ENCODE measurements around the gene MGAT5B. TPM values are rescaled to one million over a fixed set of nuclear protein-coding genes. Genes with fewer than 3 reads are reported as not detected.
"Not testable (repeated sequence)": the region's sequence is repeated elsewhere in the genome, so short reads cannot be mapped to it uniquely, and the experiment has no call there.

MGAT5B gene
- total RNA-seq, 2 donors from 2014 or later = 0.36 to 0.46 TPM

DNA sequence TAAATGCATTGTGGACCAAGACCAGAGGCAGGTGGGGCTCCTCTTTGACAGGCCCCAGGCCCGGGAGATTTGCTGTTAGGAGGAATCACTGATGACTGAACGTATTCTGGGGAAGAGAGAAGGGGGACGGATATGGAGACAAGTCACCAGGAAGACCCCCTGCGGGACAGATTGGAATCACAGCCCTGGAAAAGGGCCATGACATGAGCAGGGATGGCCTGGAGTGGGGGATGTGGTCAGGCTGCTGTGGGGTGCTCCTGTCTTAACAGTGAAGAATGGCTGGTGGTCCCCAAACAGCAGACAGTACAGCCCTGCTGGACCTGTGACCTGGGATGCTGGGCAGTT lies 23.7 kb upstream of the MGAT5B start:
- intact Hi-C loops (cut with DNase I, micrococcal nuclease) = no loop called here
- DNase-seq (no peak), ATAC-seq (no peak)

- ATAC-seq (no peak), DNase-seq (no peak)
- intact Hi-C loops (cut with DNase I, micrococcal nuclease) = no loop called here
Observed at GRCh38 chr17:76844846-76845245, 23.4 kb upstream of the MGAT5B start.

GRCh38 chr17:76845541-76846017 lies 22.6 kb upstream of the MGAT5B start:
- no peak for DNase-seq
- intact Hi-C loops (cut with DNase I, micrococcal nuclease) = no loop called here
- ATAC-seq = no peak

DNA sequence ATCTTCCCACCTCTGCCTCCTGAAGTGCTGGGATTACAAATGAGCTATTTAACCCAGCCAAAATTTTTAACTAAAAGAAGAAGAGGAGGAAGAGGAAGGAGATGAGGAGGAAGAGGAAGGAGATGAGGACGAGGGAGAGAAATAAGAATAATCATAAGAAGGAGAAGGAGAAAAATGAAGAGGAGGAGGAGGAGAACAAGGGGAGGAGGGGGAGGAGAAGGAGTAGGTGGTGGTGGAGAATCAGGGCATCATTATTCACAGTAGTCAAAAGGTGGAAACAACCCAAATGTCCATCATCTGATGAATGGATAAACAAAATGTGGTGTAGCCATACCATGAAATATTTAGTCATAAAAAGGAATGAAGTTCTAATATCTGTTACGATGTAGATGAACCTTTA lies 21.2 kb upstream of the MGAT5B start:
- DNase-seq (no peak), ATAC-seq (no peak)
- intact Hi-C loops (cut with DNase I, micrococcal nuclease) = no loop called here

DNA sequence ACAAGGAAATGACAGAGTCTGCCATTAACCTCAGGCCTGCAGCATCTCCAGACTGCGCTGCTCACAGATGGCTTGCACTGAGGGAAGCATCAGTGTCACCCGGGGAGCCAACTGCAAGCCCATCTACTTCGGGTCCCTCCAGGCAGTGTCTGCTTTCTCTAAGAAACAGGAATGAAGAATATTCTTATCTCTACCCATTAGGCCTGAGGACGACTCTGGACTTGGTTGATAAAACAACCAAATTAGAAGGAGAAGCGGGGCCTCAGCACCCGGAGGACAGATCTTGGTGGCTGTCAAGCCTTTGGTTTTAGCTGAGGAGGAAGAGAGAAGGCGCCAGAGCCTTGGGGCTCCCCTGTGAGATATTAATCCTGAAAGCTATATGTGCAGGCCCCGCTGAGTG lies 19.5 kb upstream of the MGAT5B start:
- intact Hi-C loops (cut with DNase I, micrococcal nuclease) = no loop called here
- ATAC-seq = no peak

DNA sequence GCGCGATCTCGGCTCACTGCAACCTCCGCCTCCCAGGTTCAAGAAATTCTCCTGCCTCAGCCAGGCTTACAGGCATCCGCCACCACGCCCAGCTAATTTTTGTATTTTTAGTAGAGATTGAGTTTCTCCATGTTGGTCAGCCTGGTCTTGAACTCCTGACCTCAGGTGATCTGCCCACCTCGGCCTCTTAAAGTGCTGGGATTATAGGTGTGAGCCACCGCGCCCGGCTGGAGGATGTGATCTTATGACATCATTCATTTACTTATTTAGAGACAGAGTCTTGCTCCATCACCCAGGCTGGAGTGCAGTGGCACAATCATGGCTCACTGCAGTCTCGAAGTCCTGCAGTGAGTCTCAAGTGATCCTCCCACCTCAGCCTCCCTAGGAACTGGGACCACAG lies 19.0 kb upstream of the MGAT5B start:
- intact Hi-C loops (cut with DNase I, micrococcal nuclease); DNase-seq; ATAC-seq: not testable (repeated sequence)

More for the DNA sequence above, 19.5 kb upstream of the MGAT5B start:
- DNase-seq = no peak

GRCh38 chr17:76852843-76853242 lies 15.4 kb upstream of the MGAT5B start:
- intact Hi-C loops (cut with DNase I, micrococcal nuclease) = no loop called here
- no peak for ATAC-seq
- DNase-seq = no peak

DNA sequence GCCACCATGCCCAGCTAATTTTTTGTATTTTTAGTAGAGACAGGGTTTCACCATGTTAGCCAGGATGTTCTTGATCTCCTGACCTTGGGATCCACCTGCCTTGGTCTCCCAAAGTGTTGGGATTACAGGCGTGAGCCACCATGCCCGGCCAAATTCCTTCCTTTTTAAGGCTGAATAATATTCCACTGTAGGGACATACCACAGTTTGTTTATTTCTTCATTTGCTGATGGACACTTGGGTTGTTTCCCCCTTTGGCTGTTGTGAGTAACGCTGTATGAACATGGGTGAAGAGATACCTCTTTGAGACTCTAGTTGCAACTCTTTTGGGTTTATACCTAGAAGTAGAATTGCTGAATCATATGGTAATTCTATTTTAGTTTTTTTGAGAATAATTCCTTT lies 13.1 kb upstream of the MGAT5B start:
- DNase-seq (no peak), ATAC-seq (no peak)
- intact Hi-C loops (cut with DNase I, micrococcal nuclease) = no loop called here

DNA sequence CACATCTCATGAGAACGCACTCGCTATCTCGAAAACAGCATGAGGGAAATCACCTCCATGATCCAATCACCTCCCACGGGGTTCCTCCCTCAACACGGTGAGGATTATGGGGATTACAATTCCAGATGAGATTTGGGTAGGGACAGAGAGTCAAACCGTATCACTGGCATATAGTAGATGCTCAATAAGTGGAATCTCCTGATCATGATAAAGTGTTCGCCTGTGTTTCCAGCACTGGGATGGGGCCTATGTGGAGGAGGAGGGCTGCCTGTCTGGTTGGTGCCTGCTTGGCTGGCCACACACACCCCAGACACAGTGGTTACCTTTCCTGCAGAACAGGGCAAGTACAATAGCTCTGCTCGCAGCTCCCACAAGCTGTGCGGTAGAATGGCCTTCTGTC lies 6.1 kb upstream of the MGAT5B start:
- DNase-seq (no peak), ATAC-seq (no peak)
- intact Hi-C loops (cut with DNase I, micrococcal nuclease) = loop anchor here in 1 of 2 donors (10.0 kb wide), 1 partner anchor 383 kb away; no protein-coding TSS in a partner anchor

DNA sequence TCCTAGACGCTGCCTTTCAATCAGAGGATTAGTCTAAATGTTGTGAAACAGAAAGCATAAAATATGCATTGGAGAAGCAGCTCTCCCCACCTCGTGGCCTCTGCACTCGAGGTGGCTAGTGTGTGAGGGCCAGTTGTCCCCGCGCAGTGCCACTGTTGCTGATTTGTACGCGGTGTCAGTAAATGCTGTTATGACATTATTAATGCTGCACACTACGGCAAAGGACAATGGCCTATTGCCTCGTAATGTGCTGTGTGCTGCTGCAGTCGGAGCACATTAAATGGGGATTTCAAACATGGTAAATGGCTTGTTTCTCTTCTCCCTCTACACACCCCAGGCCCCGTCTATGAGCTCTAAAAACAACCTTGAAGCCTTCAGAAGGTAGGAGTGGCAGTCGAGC lies 5.7 kb upstream of the MGAT5B start:
- ATAC-seq = no peak
- intact Hi-C loops (cut with DNase I, micrococcal nuclease) = loop anchor here in 1 of 2 donors (10.0 kb wide), 1 partner anchor 382 kb away; no protein-coding TSS in a partner anchor
- no peak for DNase-seq

DNA sequence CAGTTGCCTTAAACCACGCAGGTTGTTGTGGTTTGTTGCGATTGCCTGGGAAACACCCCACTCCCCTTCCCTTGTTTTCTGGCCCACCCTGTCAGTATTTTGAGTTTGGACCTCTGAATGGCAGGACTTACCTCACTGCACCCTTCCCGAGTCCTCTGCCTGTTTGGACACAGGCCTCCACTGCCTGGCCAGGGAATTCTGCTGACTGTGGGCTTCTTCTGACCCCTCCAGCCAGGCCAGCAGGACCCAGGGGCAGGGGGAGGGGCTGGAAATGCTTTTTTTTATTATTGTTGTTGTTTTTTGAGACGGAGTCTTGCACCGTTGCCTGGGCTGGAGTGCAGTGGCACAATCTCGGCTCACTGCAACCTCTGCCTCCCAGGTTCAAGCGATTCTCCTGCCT lies 4.2 kb upstream of the MGAT5B start:
- ATAC-seq (no peak), DNase-seq (no peak)

GRCh38 chr17:76865174-76865573 lies 3.0 kb upstream of the MGAT5B start:
- ATAC-seq = no peak
- DNase-seq = no peak
- intact Hi-C loops (cut with DNase I, micrococcal nuclease) = loop anchor here in 1 of 2 donors (5.0 to 10.0 kb wide), 2 partner anchors 192 to 380 kb away; no protein-coding TSS in a partner anchor

More for the DNA sequence above, 4.2 kb upstream of the MGAT5B start:
- intact Hi-C loops (cut with DNase I, micrococcal nuclease) = loop anchor here in 1 of 2 donors (10.0 kb wide), 1 partner anchor 381 kb away; no protein-coding TSS in a partner anchor

DNA sequence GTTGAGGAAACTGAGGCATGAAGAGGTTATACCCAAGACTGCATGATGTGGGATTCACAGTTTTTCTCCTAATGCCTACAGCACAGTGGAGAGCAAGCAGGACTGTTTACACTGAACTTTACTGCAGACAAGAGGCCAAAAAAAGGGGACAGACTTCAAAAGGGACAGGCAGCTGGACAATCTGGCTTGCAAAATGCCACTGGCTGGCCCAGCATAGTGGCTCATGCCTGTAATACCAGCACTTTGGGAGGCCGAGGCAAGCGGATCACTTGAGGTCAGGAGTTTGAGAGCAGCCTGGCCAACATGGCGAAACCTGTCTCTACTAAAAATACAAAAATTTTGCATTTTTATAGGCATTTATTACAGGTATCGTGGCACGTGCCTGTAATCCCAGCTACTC lies 2.0 kb upstream of the MGAT5B start:
- ATAC-seq (no peak), DNase-seq (no peak)
- intact Hi-C loops (cut with DNase I, micrococcal nuclease) = loop anchor here in 1 of 2 donors (5.0 to 10.0 kb wide), 2 partner anchors 191 to 379 kb away; no protein-coding TSS in a partner anchor

GRCh38 chr17:76866774-76867577 lies 1.2 kb upstream of the MGAT5B start:
- intact Hi-C loops (cut with DNase I, micrococcal nuclease) = loop anchor here in 1 of 2 donors (5.0 to 10.0 kb wide), 2 partner anchors 190 to 378 kb away; no protein-coding TSS in a partner anchor
- ATAC-seq = no peak
- DNase-seq = no peak

DNA sequence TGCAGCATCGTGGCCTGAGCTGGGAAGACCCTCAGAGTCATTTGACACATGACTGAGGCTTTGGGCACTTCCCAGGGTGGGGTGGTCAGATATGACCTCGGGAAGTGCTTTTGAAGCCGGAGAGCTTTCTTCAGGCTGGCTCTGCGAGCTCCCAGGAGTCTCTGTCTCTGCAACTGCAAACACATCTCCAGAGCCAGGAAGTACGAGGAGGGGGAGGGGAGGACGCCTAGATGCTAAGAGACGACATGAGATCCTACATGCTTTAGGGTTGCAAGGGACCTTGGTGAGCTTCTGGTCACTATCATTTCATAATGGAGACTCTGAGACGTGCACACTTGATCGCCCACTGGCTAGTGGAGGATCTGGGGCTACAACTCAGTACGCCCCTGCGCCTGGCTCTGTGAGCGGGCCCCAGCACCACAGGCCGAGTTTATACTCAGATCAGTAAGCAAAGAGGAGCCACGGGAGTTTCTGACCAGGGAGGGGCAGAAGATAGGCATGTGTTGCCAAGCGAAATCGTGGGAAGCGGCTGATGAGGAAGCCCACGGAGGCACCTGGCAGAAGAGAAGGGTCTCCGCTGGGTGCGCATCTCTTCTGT lies 527 bp upstream of the MGAT5B start:
- intact Hi-C loops (cut with DNase I, micrococcal nuclease) = loop anchor here in 1 of 2 donors (5.0 to 10.0 kb wide), 2 partner anchors 190 to 377 kb away; no protein-coding TSS in a partner anchor
- DNase-seq = no peak
- ATAC-seq = no peak

- intact Hi-C loops (cut with DNase I, micrococcal nuclease) = loop anchor here in 1 of 2 donors (5.0 to 10.0 kb wide), 2 partner anchors 188 to 376 kb away; no protein-coding TSS in a partner anchor
- ATAC-seq (no peak), DNase-seq (no peak)
Observed at GRCh38 chr17:76868669-76869495, 678 bp downstream of the MGAT5B start.

- no peak for ATAC-seq
- no peak for DNase-seq
- intact Hi-C loops (cut with DNase I, micrococcal nuclease) = loop anchor here (5.0 to 10.0 kb wide), 3 partner anchors 185 to 375 kb away; no protein-coding TSS in a partner anchor
Observed at GRCh38 chr17:76869496-76870376, 1.5 kb downstream of the MGAT5B start.

- intact Hi-C loops (cut with DNase I, micrococcal nuclease) = loop anchor here in 1 of 2 donors (10.0 kb wide), 1 partner anchor 184 kb away; no protein-coding TSS in a partner anchor
- ATAC-seq (no peak), DNase-seq (no peak)
Observed at GRCh38 chr17:76870377-76870714, 2.1 kb downstream of the MGAT5B start.
